ENCODE results near the gene ZDHHC13.

ZDHHC13 gene

DNA sequence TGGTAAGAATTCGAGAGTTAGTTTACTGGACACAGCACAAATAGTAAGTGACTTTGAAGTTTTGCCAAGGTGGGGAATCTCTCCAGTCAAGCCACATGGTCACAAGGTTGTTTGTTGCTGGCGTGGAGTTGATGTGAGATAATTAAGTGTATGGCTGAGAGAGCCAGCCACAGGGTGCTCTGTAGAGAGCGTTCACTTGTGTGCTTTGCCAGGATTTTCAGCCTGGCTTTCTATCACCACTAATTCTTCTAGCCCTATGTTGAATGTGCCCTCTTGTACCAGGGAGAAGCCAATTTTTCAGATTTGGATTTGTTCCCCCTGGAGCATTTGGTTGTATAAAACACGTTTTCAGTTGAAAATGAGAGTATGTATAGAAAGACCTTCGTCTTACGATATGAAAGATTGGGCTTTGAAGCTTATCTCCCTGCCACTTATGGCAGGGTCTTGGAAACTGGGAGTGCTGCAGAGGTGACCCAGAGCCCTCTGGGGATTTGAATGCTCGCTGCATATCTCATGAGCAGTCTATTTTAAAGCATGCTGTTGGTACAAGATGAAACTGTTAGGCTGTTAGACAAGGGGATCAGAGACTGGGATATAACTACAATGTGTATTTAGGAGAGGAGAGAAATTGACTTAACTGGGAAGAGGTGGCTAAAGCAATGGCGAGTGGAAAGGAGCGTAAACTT is 56.2 kb downstream of the ZDHHC13 start:
- H3K36me3 ChIP-seq, result peaks cover 81 to 96% (median 89%) of the 10 kb centered on the region in 11 experiments
- H3K9me3 ChIP-seq (replicated peaks in 1 of 11), result no peaks in the 10 kb centered on the region
- no peaks in the 10 kb centered on the region for H3K27me3 ChIP-seq
- H3K4me3 ChIP-seq, result no peak overlapping the region
- TF ChIP-seq Cebpa-rat (IDR thresholded peaks at IDR 0.05), result no peak
- H3K4me2 ChIP-seq, result no peak overlapping the region
- H3K4me1 ChIP-seq, result no peaks in the 10 kb centered on the region
- H4K20me1 ChIP-seq, result no peaks in the 10 kb centered on the region
- no peak overlapping the region for H3K27ac ChIP-seq
- H3K9ac ChIP-seq, result no peak overlapping the region

GRCh38 chr11:19173964-19174638 is 57.1 kb downstream of the ZDHHC13 start:
- peaks cover 71 to 91% (median 81%) of the 10 kb centered on the region in 11 experiments for H3K36me3 ChIP-seq
- H3K4me2 ChIP-seq, result no peak overlapping the region
- H4K20me1 ChIP-seq, result no peaks in the 10 kb centered on the region
- H3K27me3 ChIP-seq, result no peaks in the 10 kb centered on the region
- no peak overlapping the region for H3K27ac ChIP-seq
- H3K4me3 ChIP-seq, result no peak overlapping the region
- TF ChIP-seq Cebpa-rat (IDR thresholded peaks at IDR 0.05), result no peak
- H3K4me1 ChIP-seq, result no peaks in the 10 kb centered on the region
- H3K9me3 ChIP-seq (replicated peaks in 1 of 11), result no peaks in the 10 kb centered on the region
- no peak overlapping the region for H3K9ac ChIP-seq

DNA sequence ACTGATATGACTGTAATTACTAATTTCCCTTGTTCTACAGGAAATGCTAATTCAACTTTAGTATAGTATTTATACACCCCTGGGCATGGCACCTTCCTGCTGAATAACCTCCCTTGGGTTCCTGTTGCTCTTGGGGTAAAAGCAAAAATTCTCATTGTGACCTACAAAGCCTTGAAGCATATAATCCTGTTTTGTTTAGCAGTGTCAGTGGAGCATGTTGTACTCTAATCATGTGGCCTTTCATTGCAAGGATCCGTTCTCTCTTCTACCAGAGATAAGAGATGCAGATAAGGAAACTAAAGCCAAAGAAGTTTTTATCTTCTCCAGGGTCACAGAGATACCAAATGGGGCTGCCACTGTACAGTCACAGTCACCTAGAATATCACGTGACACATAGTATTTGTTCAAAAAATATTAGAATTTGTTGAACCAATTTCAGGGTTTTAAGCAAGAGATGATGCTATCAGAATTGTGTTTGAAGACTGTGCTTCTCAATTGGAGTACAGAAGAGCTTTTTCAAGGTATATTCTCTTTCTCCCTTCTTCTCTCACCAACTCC is 59.7 kb downstream of the ZDHHC13 start:
- no peak overlapping the region for H3K27ac ChIP-seq
- no peaks in the 10 kb centered on the region for H3K27me3 ChIP-seq
- peaks cover 48 to 65% (median 57%) of the 10 kb centered on the region in 11 experiments for H3K36me3 ChIP-seq
- no peak for TF ChIP-seq Cebpa-rat (IDR thresholded peaks at IDR 0.05)
- no peaks in the 10 kb centered on the region for H3K9me3 ChIP-seq (replicated peaks in 1 of 11)
- H3K4me2 ChIP-seq, result no peak overlapping the region
- no peak overlapping the region for H3K4me3 ChIP-seq
- H3K4me1 ChIP-seq, result peaks cover 0 to 8% (median 0%) of the 10 kb centered on the region in 10 experiments; a peak in 4 of 20 replicates
- H4K20me1 ChIP-seq, result no peaks in the 10 kb centered on the region; a peak in 1 of 22 replicates
- H3K9ac ChIP-seq, result no peak overlapping the region

DNA sequence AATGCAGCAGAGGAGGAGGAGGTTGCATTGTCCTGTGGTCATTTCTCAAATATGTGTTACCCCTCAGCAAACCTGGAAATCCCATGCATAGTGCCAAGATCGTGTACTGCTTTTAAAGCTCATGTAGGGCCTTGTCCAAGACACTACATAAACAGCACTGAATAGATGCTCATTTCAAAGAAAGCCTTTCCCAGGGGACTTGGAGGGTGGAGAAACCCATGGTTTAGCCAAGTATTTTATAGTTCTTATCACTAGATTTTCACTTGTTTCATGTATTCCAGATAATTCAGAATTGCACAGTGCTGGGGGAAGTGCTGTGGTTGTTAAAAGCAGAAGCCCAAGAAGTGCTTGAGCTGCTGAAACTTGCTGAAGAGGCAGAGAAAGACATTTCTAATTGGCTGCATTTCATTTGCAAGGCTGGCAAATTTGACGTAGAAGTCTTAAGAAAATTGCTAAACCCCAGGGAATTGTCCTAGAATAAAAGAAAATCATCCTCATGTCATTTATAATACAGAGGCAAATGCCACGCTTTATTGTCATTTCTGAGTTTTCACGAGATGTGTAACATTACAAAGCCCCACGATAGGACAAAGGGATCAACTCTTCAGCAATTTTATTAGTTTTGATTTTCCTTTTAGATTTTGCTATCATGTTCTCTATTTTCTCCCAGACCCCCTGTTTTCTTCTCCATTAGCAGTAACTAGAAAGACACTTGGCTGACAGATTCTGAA is 64.7 kb downstream of the ZDHHC13 start:
- Histone ChIP-seq H3K9ac (no peak overlapping the region), H3K27ac (no peak overlapping the region), H3K9me3 (replicated peaks in 1 of 11) (no peaks in the 10 kb centered on the region), H3K36me3 (peaks cover 6 to 23% (median 13%) of the 10 kb centered on the region in 11 experiments; a peak in 20 of 22 replicates), H3K27me3 (no peaks in the 10 kb centered on the region), H3K4me1 (peaks cover 0 to 14% (median 0%) of the 10 kb centered on the region in 10 experiments; a peak in 4 of 20 replicates), H3K4me3 (no peak overlapping the region), H3K4me2 (peak overlapping the region in 2 of 11 experiments; percentile 41 to 67; a peak in 4 of 22 replicates), H4K20me1 (no peaks in the 10 kb centered on the region; a peak in 2 of 22 replicates)
- no peak for TF ChIP-seq Cebpa-rat (IDR thresholded peaks at IDR 0.05)

- H3K9ac ChIP-seq, result no peak overlapping the region
- no peak for TF ChIP-seq Cebpa-rat (IDR thresholded peaks at IDR 0.05)
Observed at GRCh38 chr11:19183646-19184045, 66.7 kb downstream of the ZDHHC13 start.

DNA sequence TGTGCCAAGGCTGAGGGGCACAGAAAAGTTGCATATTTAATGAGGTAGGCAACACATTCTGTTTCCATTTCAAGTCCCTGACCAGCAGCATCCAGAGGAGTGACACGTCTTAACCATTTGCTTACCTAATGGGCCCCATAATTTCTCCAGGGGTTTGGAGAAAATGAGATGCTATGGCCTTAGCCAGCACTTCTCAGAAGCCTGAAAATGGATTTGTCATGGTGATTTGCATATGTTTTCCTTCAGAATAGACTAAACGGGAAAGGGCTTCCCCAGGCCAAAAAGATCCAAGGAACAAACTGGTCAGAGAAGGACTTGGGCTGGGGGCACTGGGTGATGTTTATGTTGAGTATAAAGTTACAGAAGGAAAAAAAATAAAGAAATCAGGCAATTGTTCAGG is 68.1 kb downstream of the ZDHHC13 start:
- Histone ChIP-seq H3K27me3 (no peaks in the 10 kb centered on the region), H4K20me1 (no peaks in the 10 kb centered on the region; a peak in 2 of 22 replicates), H3K4me1 (peaks cover 0 to 14% (median 0%) of the 10 kb centered on the region in 10 experiments; a peak in 4 of 20 replicates), H3K4me3 (no peak overlapping the region), H3K27ac (no peak overlapping the region), H3K4me2 (no peak overlapping the region), H3K9ac (no peak overlapping the region), H3K9me3 (replicated peaks in 1 of 11) (no peaks in the 10 kb centered on the region), H3K36me3 (peaks cover 0 to 5% (median 0%) of the 10 kb centered on the region in 11 experiments; a peak in 1 of 22 replicates)
- no peak for TF ChIP-seq Cebpa-rat (IDR thresholded peaks at IDR 0.05)

More at GRCh38 chr11:19183646-19184045, 66.7 kb downstream of the ZDHHC13 start:
- Histone ChIP-seq H3K9me3 (replicated peaks in 1 of 11) (no peaks in the 10 kb centered on the region), H3K4me1 (peaks cover 0 to 14% (median 0%) of the 10 kb centered on the region in 10 experiments; a peak in 4 of 20 replicates), H3K27ac (no peak overlapping the region), H3K4me2 (no peak overlapping the region), H4K20me1 (no peaks in the 10 kb centered on the region; a peak in 2 of 22 replicates), H3K4me3 (no peak overlapping the region), H3K36me3 (peaks cover 0 to 8% (median 0%) of the 10 kb centered on the region in 11 experiments; a peak in 1 of 22 replicates), H3K27me3 (no peaks in the 10 kb centered on the region)

DNA sequence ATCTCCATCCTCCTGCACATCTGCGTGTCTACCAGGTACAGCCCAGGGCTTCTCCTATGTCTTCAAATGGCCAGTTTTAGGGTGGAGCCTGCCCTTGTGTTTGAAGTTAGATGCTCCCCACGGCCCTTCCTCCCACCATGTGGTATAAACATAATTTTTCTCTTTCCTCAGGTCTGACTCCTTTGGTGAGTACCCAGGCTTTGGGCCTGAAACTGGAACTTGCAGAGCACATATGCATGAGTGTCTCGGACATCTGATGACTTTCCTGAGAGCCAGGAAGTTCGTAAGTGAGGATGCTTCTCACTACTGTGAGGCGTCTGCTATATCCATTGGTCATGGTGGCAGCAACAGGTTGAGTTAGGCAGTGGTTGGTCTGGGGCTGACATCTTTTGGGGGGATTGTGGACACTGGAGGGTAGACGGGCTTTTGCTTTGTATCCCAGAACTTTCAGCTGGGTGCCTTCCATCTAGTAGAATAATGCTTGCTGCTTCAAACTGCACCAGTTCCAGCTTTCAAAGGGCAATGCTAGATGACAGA is 68.6 kb downstream of the ZDHHC13 start:
- Histone ChIP-seq H3K27ac (no peak overlapping the region), H3K9me3 (replicated peaks in 1 of 11) (no peaks in the 10 kb centered on the region), H3K4me3 (no peak overlapping the region), H4K20me1 (no peaks in the 10 kb centered on the region; a peak in 2 of 22 replicates), H3K27me3 (no peaks in the 10 kb centered on the region), H3K9ac (no peak overlapping the region), H3K36me3 (no peaks in the 10 kb centered on the region), H3K4me1 (peaks cover 0 to 14% (median 0%) of the 10 kb centered on the region in 10 experiments; a peak in 4 of 20 replicates), H3K4me2 (no peak overlapping the region)
- TF ChIP-seq Cebpa-rat (IDR thresholded peaks at IDR 0.05), result no peak

DNA sequence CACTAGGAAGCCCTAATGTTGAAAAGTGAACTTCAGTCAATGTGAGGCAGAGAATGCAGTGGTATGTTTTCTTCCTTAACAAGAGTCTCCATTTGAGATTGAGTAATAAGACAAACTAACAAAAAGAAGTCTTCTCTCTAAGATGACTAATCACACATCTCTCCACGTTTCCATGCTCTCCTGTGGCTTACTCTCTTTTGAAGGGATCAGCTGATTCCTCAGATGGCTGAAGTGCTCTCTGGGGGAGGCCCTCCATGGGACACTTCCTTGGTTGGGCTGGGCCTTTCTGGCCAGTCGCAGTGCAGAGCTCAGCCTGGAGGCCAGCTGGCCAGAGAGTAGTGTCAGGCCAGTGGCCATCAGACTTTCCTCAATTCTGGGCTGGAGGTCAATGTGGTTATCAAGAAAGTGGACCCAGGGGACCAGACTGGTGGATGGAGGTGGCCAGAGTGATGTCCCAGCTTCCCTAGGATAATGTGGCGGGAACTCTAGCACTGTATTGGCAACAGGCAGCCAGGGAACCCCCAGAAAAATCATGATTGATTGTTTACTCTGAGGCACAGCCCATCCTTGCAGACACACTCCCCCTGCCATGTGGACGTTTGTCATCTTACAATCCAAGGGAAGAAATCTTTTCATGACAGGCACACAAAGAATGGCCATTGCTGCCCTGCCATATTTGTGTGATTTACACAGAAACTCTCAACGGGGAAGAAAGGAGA is 70.3 kb downstream of the ZDHHC13 start:
- no peaks in the 10 kb centered on the region for H3K36me3 ChIP-seq
- H3K27ac ChIP-seq, result no peak overlapping the region
- 0 out of 20 replicates have a peak, but pooled peaks cover 0 to 2% (median 0%) of the 10 kb centered on the region in 10 experiments for H3K4me1 ChIP-seq
- no peak overlapping the region for H3K4me3 ChIP-seq
- H3K9me3 ChIP-seq (replicated peaks in 1 of 11), result no peaks in the 10 kb centered on the region
- no peak for TF ChIP-seq Cebpa-rat (IDR thresholded peaks at IDR 0.05)
- no peak overlapping the region for H3K4me2 ChIP-seq
- H3K9ac ChIP-seq, result no peak overlapping the region
- no peaks in the 10 kb centered on the region; a peak in 1 of 22 replicates for H4K20me1 ChIP-seq
- no peaks in the 10 kb centered on the region for H3K27me3 ChIP-seq

Data from BLaER1 treated with 17β-estradiol and CSF1 and Interleukin-3, amounts not matched to agents 10 nM and 100 nM (cell line).